GM21367 (cell line): ENCODE measurements around the gene ARMC6.

Experiments used
- ATAC-seq: cut with Tn5 transposase; IDR thresholded peaks from one replicate; pipeline ENCODE4 v1.9.1; 2021; ENCODE audit not compliant: unreplicated experiment

The ARMC6 gene

GRCh38 chr19:19054315-19054938, 21.0 kb downstream of the ARMC6 start:
- no peak for ATAC-seq

- ATAC-seq, result no peak
Measured at GRCh38 chr19:19054939-19055440, 21.6 kb downstream of the ARMC6 start.

- ATAC-seq, result no peak
Measured at GRCh38 chr19:19055701-19056100, 22.3 kb downstream of the ARMC6 start.

GRCh38 chr19:19056636-19057275, 23.4 kb downstream of the ARMC6 start:
- ATAC-seq, result no peak

GRCh38 chr19:19057317-19057716, 23.9 kb downstream of the ARMC6 start:
- ATAC-seq, result no peak

DNA sequence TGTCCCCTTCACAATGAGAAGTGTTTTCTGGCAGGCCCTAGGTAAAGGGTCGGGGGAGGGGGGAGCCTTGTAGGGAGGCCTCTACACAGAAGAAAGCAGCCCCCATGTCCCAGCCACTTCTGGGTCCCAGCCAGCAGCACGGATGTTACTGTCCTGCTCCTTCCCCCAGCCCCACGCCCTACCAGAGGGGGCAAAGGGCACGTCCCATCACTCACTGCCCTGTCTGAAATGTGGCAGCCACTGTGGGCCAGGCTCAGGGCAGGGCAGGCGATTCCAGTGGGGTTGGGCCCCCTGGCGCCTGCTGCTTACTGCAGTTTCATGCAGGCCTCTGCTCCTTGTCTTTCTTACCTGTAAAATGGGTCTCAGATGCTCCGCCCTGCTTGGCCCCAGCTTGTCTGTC, 24.3 kb downstream of the ARMC6 start:
- ATAC-seq, result no peak

- ATAC-seq, result no peak
Measured at GRCh38 chr19:19059018-19059836, 25.8 kb downstream of the ARMC6 start.

GRCh38 chr19:19059837-19060611, 26.6 kb downstream of the ARMC6 start:
- ATAC-seq, result no peak

DNA sequence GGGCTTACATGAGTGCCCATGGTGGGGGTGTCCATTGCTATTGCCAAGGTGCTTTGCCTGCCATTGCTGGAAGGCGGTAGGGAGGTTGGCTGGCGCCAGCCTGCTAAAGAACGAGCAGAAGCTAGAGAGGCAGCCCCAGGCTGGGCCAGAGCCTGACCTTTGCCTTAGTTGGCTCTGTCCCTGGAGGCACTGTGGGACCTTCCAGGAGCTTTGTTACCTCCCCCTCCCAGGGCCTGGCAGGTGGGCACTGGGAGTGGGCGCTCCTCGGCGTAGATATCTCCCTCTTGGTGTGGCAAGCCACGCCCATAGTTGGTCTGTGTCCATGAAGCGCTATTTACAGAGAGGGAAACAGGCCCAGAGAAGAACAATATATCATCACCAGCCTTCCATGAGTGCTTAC, 28.1 kb downstream of the ARMC6 start:
- ATAC-seq, result no peak

DNA sequence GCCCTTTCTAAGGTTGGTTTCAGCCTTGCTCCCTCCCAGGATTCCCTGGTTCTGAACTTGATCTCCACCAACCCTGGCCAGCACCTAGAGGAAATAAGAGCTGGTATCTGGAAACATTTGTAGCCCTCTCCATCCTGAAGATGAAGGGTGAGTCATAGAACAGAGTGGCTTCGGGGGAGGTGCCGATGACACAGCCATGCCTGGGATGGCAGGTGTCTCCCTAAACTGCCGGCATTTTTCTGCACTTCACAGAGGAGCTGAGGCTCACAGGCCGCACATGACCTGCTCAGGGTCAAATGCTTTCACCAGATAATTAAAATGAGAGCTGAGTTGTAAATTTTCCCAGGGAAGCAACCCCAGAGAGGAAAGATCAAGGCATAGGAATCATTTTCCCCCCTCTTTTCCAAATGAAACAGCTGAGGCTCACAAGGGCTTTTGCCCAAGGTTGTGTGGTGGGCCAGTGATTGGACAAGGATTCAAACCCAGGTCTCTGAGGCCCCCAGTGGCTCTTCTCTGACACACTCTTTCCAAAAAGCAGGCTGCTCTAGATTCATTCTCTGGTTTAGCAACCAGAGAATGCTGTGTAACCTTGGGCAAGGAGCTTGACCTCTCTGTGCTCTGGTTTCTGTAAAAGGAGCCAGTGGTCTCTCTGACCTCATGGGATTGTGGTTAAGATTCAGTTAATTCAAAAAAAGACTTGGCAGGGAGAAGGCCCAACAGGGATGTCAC, 29.2 kb downstream of the ARMC6 start:
- ATAC-seq, result no peak

GRCh38 chr19:19063183-19064097, 30.0 kb downstream of the ARMC6 start, which contains the start of gene SLC25A42:
TSS of gene SLC25A42 (plus strand) at chr19:19063994. CDS start at chr19:19096125, 32,131 bp downstream.
- ATAC-seq, result peak; percentile 88

GRCh38 chr19:19064098-19064722, 30.8 kb downstream of the ARMC6 start:
- ATAC-seq, result peak; percentile 2

DNA sequence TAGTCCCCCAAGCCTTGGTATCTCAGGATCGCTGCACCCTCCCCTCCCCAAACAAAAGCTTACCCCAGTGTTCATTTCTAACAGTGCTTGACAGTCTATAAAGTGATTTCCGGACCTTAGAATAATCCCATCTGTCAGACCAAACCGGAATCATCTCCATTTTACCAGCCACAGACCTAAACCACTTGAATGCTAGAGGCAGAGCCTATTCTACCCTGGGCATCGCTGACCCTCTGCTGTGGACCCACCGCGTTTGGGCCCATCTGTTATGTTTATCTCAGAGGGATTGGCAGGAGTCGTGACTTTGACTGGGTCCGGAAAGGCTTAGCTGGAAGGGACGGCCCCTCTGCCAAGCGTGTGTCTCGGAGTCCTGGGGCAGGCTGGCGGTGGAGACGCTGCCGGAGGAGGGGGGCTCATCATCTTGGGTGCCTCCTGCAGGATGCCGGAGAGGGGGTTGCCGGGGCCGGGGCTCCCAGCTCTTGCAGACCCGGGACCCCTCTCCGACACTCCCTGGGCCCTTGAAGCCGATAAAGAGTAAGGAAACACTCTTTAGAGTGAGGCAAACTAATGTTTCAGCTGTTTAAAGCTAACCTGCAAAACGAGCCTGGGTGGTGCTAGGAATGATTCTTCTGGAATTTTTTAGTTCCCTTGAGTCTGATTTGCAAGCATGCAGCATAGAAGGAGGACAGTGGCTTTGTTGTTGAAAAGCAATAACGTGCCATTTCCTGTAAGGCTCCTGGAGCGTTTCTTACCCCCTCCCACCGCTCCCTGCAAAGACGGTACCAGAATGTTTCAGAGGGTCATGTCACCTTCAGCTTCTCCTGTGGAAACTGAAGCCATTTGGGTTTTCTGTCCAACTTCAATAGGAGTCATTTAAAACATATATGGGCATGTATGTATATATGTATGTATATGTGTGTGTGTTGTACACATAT, 31.7 kb downstream of the ARMC6 start:
- no peak for ATAC-seq

- no peak for ATAC-seq
Measured at GRCh38 chr19:19067276-19068072, 34.1 kb downstream of the ARMC6 start.

DNA sequence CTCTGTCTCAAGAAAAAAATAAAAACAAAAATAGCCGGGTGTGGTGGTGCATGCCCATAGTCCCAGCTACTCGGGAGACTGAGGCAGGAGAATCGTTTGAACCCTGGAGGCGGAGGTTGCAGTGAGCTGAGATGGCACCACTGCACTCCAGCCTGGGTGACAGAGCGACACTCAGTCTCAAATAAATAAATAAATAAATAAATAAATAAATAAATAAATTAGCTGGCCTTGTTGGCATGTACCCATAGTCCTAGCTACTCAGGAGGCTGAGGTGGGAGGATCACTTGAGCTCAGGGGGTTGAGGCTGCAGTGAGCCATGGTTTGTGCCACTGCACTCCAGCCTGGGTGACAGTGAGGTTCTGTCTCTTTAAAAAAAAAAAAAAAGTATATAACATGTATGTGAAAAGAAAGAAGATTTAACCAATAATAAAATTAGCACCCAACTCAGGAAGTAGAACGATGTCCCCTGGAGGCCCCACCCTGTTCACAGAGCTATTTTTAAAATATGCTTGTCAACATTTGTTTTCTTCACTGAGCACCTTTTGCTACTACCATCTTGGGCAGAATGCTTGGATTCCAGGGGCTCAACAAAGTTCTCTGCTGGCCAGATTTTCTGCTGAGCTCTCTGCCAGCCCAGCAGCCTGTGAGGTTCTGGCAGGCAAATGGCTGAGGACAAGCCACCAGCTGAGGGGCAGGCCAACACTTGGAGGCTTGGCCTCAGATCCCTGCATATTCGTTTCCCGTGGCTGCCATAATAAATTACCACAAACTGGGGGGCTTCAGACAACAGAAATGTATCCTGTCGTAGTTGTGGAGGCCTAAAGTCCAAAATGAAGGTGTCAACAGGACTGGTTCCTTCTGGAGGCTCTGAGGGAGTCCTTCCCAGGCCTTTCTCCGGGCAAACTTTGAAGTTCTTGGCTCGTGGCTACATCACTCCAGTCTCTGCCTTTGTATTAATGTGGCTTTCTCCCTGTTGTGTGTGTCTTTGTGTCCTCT, 35.6 kb downstream of the ARMC6 start:
- ATAC-seq, result no peak

- no peak for ATAC-seq
Measured at GRCh38 chr19:19071897-19072296, 38.5 kb downstream of the ARMC6 start.
